ENCODE measurements around the gene CBARP.

- no peak for TF ChIP-seq POLR2AphosphoS5 (IDR thresholded peaks at IDR 0.05; ENCODE audit: borderline replicate concordance, low read depth, low read length)
- no peak for TF ChIP-seq EZH2 (IDR thresholded peaks at IDR 0.05)
These were observed 2.8 kb downstream of the CBARP start for GRCh38 chr19:1234955-1235380.
